ENCODE data around the gene HAND2.

Gene HAND2

GRCh38 chr4:173516621-173517524 is 13.2 kb downstream of the HAND2 start:
- Histone ChIP-seq H3K9ac (ENCODE audit: low read depth, low read length) (no peak overlapping the region), H3K4me3 (ENCODE audit: low read length) (no peak overlapping the region), H3K36me3 (ENCODE audit: insufficient read depth, low read length) (no peaks in the 10 kb centered on the region), H3K27me3 (ENCODE audit: control insufficient read depth, insufficient read depth, low read length) (peaks cover 52% of the 10 kb centered on the region), H3K4me1 (ENCODE audit: control insufficient read depth, insufficient read depth, low read length) (peaks cover 6% of the 10 kb centered on the region), H3K9me3 (replicated peaks; ENCODE audit: low read length) (no peaks in the 10 kb centered on the region), H3K4me2 (ENCODE audit: low read length) (peak overlapping the region; percentile 64)

GRCh38 chr4:173515458-173515857 is 14.6 kb downstream of the HAND2 start:
- Histone ChIP-seq H3K4me3 (ENCODE audit: low read length) (no peak overlapping the region), H3K4me2 (ENCODE audit: low read length) (no peak overlapping the region), H3K9me3 (replicated peaks; ENCODE audit: low read length) (no peaks in the 10 kb centered on the region), H3K9ac (ENCODE audit: low read depth, low read length) (no peak overlapping the region), H3K36me3 (ENCODE audit: insufficient read depth, low read length) (no peaks in the 10 kb centered on the region), H3K27me3 (ENCODE audit: control insufficient read depth, insufficient read depth, low read length) (peaks cover 53% of the 10 kb centered on the region), H3K4me1 (ENCODE audit: control insufficient read depth, insufficient read depth, low read length) (no peaks in the 10 kb centered on the region)

GRCh38 chr4:173514641-173515217 is 15.3 kb downstream of the HAND2 start:
- Histone ChIP-seq H3K4me1 (ENCODE audit: control insufficient read depth, insufficient read depth, low read length) (no peaks in the 10 kb centered on the region), H3K9ac (ENCODE audit: low read depth, low read length) (no peak overlapping the region), H3K27me3 (ENCODE audit: control insufficient read depth, insufficient read depth, low read length) (peaks cover 54% of the 10 kb centered on the region), H3K4me3 (ENCODE audit: low read length) (no peak overlapping the region), H3K9me3 (replicated peaks; ENCODE audit: low read length) (no peaks in the 10 kb centered on the region), H3K4me2 (ENCODE audit: low read length) (no peak overlapping the region), H3K36me3 (ENCODE audit: insufficient read depth, low read length) (no peaks in the 10 kb centered on the region)

GRCh38 chr4:173513651-173514050 is 16.4 kb downstream of the HAND2 start:
- Histone ChIP-seq H3K9ac (ENCODE audit: low read depth, low read length) (no peak overlapping the region), H3K36me3 (ENCODE audit: insufficient read depth, low read length) (no peaks in the 10 kb centered on the region), H3K9me3 (replicated peaks; ENCODE audit: low read length) (no peaks in the 10 kb centered on the region), H3K27me3 (ENCODE audit: control insufficient read depth, insufficient read depth, low read length) (peaks cover 51% of the 10 kb centered on the region), H3K4me2 (ENCODE audit: low read length) (no peak overlapping the region), H3K4me3 (ENCODE audit: low read length) (no peak overlapping the region), H3K4me1 (ENCODE audit: control insufficient read depth, insufficient read depth, low read length) (peaks cover 5% of the 10 kb centered on the region)

- Histone ChIP-seq H3K4me2 (ENCODE audit: low read length) (no peak overlapping the region), H3K4me1 (ENCODE audit: control insufficient read depth, insufficient read depth, low read length) (peaks cover 5% of the 10 kb centered on the region), H3K27me3 (ENCODE audit: control insufficient read depth, insufficient read depth, low read length) (peaks cover 46% of the 10 kb centered on the region), H3K4me3 (ENCODE audit: low read length) (no peak overlapping the region), H3K9me3 (replicated peaks; ENCODE audit: low read length) (no peaks in the 10 kb centered on the region), H3K36me3 (ENCODE audit: insufficient read depth, low read length) (no peaks in the 10 kb centered on the region), H3K9ac (ENCODE audit: low read depth, low read length) (no peak overlapping the region)
Observed at GRCh38 chr4:173511787-173512361, 18.2 kb downstream of the HAND2 start.

- Histone ChIP-seq H3K4me2 (ENCODE audit: low read length) (peak overlapping the region; percentile 73), H3K9ac (ENCODE audit: low read depth, low read length) (peak overlapping the region; percentile 56), H3K27me3 (ENCODE audit: control insufficient read depth, insufficient read depth, low read length) (peaks cover 28% of the 10 kb centered on the region), H3K4me3 (ENCODE audit: low read length) (peak overlapping the region; percentile 58), H3K4me1 (ENCODE audit: control insufficient read depth, insufficient read depth, low read length) (peaks cover 5% of the 10 kb centered on the region), H3K36me3 (ENCODE audit: insufficient read depth, low read length) (no peaks in the 10 kb centered on the region), H3K9me3 (replicated peaks; ENCODE audit: low read length) (no peaks in the 10 kb centered on the region)
Observed at GRCh38 chr4:173509036-173510001, 20.7 kb downstream of the HAND2 start.

- no peaks in the 10 kb centered on the region for H3K36me3 ChIP-seq (ENCODE audit: insufficient read depth, low read length)
- no peak overlapping the region for H3K9ac ChIP-seq (ENCODE audit: low read depth, low read length)
- no peak overlapping the region for H3K4me2 ChIP-seq (ENCODE audit: low read length)
- peaks cover 5% of the 10 kb centered on the region for H3K4me1 ChIP-seq (ENCODE audit: control insufficient read depth, insufficient read depth, low read length)
- peaks cover 24% of the 10 kb centered on the region for H3K27me3 ChIP-seq (ENCODE audit: control insufficient read depth, insufficient read depth, low read length)
- no peak overlapping the region for H3K4me3 ChIP-seq (ENCODE audit: low read length)
- no peaks in the 10 kb centered on the region for H3K9me3 ChIP-seq (replicated peaks; ENCODE audit: low read length)
Observed at GRCh38 chr4:173508386-173509035, 21.5 kb downstream of the HAND2 start.

GRCh38 chr4:173507471-173508385 is 22.3 kb downstream of the HAND2 start:
- Histone ChIP-seq H3K9me3 (replicated peaks; ENCODE audit: low read length) (no peaks in the 10 kb centered on the region), H3K4me1 (ENCODE audit: control insufficient read depth, insufficient read depth, low read length) (peaks cover 5% of the 10 kb centered on the region), H3K9ac (ENCODE audit: low read depth, low read length) (no peak overlapping the region), H3K36me3 (ENCODE audit: insufficient read depth, low read length) (no peaks in the 10 kb centered on the region), H3K4me3 (ENCODE audit: low read length) (no peak overlapping the region), H3K27me3 (ENCODE audit: control insufficient read depth, insufficient read depth, low read length) (peaks cover 26% of the 10 kb centered on the region), H3K4me2 (ENCODE audit: low read length) (no peak overlapping the region)

GRCh38 chr4:173506597-173507211 is 23.3 kb downstream of the HAND2 start:
- Histone ChIP-seq H3K4me1 (ENCODE audit: control insufficient read depth, insufficient read depth, low read length) (peaks cover 5% of the 10 kb centered on the region), H3K36me3 (ENCODE audit: insufficient read depth, low read length) (no peaks in the 10 kb centered on the region), H3K9ac (ENCODE audit: low read depth, low read length) (no peak overlapping the region), H3K27me3 (ENCODE audit: control insufficient read depth, insufficient read depth, low read length) (peaks cover 28% of the 10 kb centered on the region), H3K4me2 (ENCODE audit: low read length) (no peak overlapping the region), H3K4me3 (ENCODE audit: low read length) (no peak overlapping the region), H3K9me3 (replicated peaks; ENCODE audit: low read length) (no peaks in the 10 kb centered on the region)
